ENCODE results near the gene PTGDR. TPM values are rescaled to one million over a fixed set of nuclear protein-coding genes. Genes with fewer than 3 reads are reported as not detected.

Gene PTGDR
- total and polyA plus RNA-seq, 2 of the 8 experiments (the other 6 are each of a cell fraction or from before 2014, with no cell fraction given), result 0.22 to 0.83 TPM

DNA sequence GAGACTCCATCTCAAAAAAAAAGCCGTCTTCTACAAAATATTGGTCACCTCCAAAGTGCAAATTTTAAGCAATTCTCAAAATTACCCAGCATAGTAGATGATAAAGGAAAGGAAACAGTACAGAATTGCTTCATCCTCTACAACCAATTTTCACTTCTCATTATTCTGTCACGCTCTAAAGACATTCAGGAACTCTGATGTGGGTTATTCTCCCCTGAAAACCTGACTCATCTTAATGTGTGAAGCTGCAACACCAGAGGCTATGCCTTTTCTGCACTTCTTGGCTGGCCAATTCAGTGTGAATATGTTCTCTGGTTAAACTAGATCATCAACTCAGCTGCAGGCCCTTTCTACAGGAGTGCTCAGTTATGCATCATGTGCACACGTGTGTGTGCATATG is 57.6 kb downstream of the PTGDR start:
- 78% methylated on average over 3 of the region's 3 CpGs; no CpG with 5 or more reads in 1 of the 2 experiments for WGBS, 2 experiments (ENCODE audit: extremely low coverage in 1 of 2, insufficient coverage in 1 of 2, insufficient read length in 1 of 2, insufficient replicate concordance in 2 of 2, low coverage in 1 of 2, low lambda C conversion rate in 2 of 2, missing lambda C conversion rate in 1 of 2)
- Histone ChIP-seq H2BK15ac (ENCODE audit: low read length) (no peak overlapping the region), H3K23me2 (ENCODE audit: low read depth, low read length) (no peaks in the 10 kb centered on the region), H3K79me2 (ENCODE audit: control insufficient read depth in 1 of 2, insufficient read depth in 2 of 2, low read length in 2 of 2) (no peaks in the 10 kb centered on the region), H3K23ac (ENCODE audit: insufficient read length) (no peak overlapping the region), H3K27me3 (replicated peaks in 1 of 4; ENCODE audit: control insufficient read depth in 3 of 4, extremely low read depth in 1 of 4, insufficient read depth in 3 of 4, low read length in 3 of 4) (no peaks in the 10 kb centered on the region), H3K56ac (replicated peaks; ENCODE audit: insufficient read length, low read depth, low read length) (no peak overlapping the region), H4K8ac (ENCODE audit: extremely low read depth, insufficient read depth, low read length) (no peak overlapping the region), H4K91ac (replicated peaks; ENCODE audit: insufficient read length, low read length) (no peak overlapping the region), H2AFZ (ENCODE audit: low read length) (no peak overlapping the region), H3K79me1 (ENCODE audit: low read depth, low read length) (no peaks in the 10 kb centered on the region), H4K5ac (ENCODE audit: insufficient read length, low read depth, low read length) (no peak overlapping the region), H2BK5ac (ENCODE audit: low read depth, low read length) (no peak overlapping the region), H3K9ac (replicated peaks in 1 of 4; ENCODE audit: extremely low read depth in 1 of 4, low read depth in 3 of 4, low read length in 3 of 4) (no peak overlapping the region), H3K27ac (ENCODE audit: low read depth, low read length) (no peak overlapping the region), H3K9me3 (ENCODE audit: insufficient read depth in 2 of 2, low read depth in 1 of 2, low read length in 1 of 2) (peaks cover 4 to 8% of the 10 kb centered on the region in 2 experiments; a peak in 3 of 4 replicates), H3K4me1 (replicated peaks in 1 of 4; ENCODE audit: control insufficient read depth in 3 of 4, insufficient read depth in 4 of 4, low read length in 3 of 4) (no peaks in the 10 kb centered on the region), H2BK20ac (ENCODE audit: low read length) (no peak overlapping the region), H2BK120ac (replicated peaks; ENCODE audit: low read depth, low read length) (no peak overlapping the region), H4K20me1 (replicated peaks in 1 of 2; ENCODE audit: control insufficient read depth in 1 of 2, insufficient read depth in 2 of 2, low read length in 2 of 2) (no peaks in the 10 kb centered on the region), H3K4ac (replicated peaks; ENCODE audit: insufficient read length, low read depth, low read length) (no peak overlapping the region), H3K14ac (ENCODE audit: insufficient read length) (no peak overlapping the region), H2AK5ac (ENCODE audit: low read depth, low read length) (no peak overlapping the region), H3K4me3 (ENCODE audit: extremely low read depth in 1 of 4, insufficient read depth in 2 of 4, low read depth in 3 of 4, low read length in 4 of 4) (no peak overlapping the region), H3K18ac (ENCODE audit: extremely low read depth, low read length) (no peak overlapping the region), H3K4me2 (ENCODE audit: insufficient read depth in 1 of 2, low read depth in 2 of 2, low read length in 2 of 2) (no peak overlapping the region), H3K36me3 (ENCODE audit: control insufficient read depth in 2 of 4, insufficient read depth in 4 of 4, low read length in 3 of 4) (no peaks in the 10 kb centered on the region), H2BK12ac (ENCODE audit: low read depth, low read length) (no peak overlapping the region)
- TF ChIP-seq EGR1 (IDR thresholded peaks at IDR 0.05; ENCODE audit: borderline replicate concordance, low read depth, low read length) (no peak), RNF2 (IDR thresholded peaks at IDR 0.05; ENCODE audit: borderline replicate concordance, low read depth, low read length, missing control alignments, poor library complexity, severe bottlenecking) (no peak), SP2 (IDR thresholded peaks at IDR 0.05; ENCODE audit: low read length) (no peak), KDM1A (IDR thresholded peaks at IDR 0.05; ENCODE audit: borderline replicate concordance, low read length) (no peak), BRCA1 (IDR thresholded peaks at IDR 0.05; ENCODE audit: low read depth, low read length) (no peak)
- TF ChIP-seq, protein P1, sequence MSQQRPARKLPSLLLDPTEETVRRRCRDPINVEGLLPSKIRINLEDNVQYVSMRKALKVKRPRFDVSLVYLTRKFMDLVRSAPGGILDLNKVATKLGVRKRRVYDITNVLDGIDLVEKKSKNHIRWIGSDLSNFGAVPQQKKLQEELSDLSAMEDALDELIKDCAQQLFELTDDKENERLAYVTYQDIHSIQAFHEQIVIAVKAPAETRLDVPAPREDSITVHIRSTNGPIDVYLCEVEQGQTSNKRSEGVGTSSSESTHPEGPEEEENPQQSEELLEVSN (IDR thresholded peaks at IDR 0.05), result no peak
- ChIA-PET POLR2A (ENCODE audit: partially characterized antibody) (no interaction called here), CTCF (ENCODE audit: partially characterized antibody) (no interaction called here)
- no peak for DNase-seq (ENCODE audit: low read depth in 1 of 2, low spot score in 2 of 2)
- FAIRE-seq, result no peak

All from H1 (cell line).